ENCODE results near the gene DNTT.
A peak's percentile ranks its signal among the peaks of the same experiment; 100 is the strongest.

The DNTT gene

DNA sequence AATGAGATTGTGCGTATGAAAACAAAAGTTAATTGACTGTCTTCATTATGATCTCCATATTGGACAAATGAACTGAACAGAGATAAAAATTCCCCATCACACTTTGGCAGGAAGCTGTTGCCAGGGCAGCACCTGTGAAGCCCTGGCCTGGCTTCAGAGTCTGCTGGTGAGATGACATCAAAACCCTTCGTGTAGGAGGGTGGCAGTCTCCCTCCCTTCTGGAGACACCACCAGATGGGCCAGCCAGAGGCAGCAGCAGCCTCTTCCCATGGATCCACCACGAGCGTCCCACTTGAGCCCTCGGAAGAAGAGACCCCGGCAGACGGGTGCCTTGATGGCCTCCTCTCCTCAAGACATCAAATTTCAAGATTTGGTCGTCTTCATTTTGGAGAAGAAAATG, at the start of gene DNTT:
TSS of gene DNTT (plus strand) at position 205 of the 400 bp plus-strand sequence. CDS start at position 269, 64 bp downstream.
- no peaks in the 10 kb centered on the region; the same call in 1 of the 2 replicates for H3K27me3 ChIP-seq (ENCODE audit: low read length)
- TF ChIP-seq EZH2phosphoT487 (conservative IDR thresholded peaks at IDR 0.05; ENCODE audit: low read length) (no peak), CTCF (IDR thresholded peaks at IDR 0.05; ENCODE audit: insufficient read depth, low read length, poor library complexity, severe bottlenecking) (no peak)
- no peak within 1 kb of the TSS for H3K9ac ChIP-seq (ENCODE audit: low read length)

DNA sequence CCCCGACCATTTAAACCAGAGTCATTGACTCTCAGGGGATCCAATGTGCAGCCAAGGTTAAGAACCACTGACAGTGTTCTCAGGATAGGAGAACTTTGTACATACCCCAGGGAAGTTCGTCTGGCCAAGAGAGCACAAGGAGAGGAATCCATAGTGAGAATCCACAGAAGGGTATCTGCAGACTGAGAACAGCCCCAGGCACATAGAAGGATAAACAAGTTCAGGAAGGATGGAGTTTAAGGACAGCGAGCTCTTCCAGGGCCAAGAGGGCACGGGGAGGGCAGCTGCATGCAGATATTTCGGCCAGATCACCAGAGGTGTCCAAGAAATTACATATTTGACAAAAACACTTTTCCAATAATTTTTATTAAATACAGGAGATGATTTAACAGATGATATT, 49.3 kb upstream of the DNTT start:
- TF ChIP-seq EZH2phosphoT487 (conservative IDR thresholded peaks at IDR 0.05; ENCODE audit: low read length) (no peak), CTCF (IDR thresholded peaks at IDR 0.05; ENCODE audit: insufficient read depth, low read length, poor library complexity, severe bottlenecking) (no peak)
- H3K36me3 ChIP-seq (ENCODE audit: low read length) = peaks cover 11% of the 10 kb centered on the region
- peaks cover 92% of the 10 kb centered on the region for H3K79me2 ChIP-seq (ENCODE audit: insufficient read depth, low read length)
- H3K4me2 ChIP-seq (ENCODE audit: low read depth, low read length, poor library complexity, severe bottlenecking) = no peak overlapping the region
- no peaks in the 10 kb centered on the region for H3K27me3 ChIP-seq (ENCODE audit: low read length)
- H3K9me2 ChIP-seq (replicated peaks; ENCODE audit: insufficient read depth, low read length) = no peaks in the 10 kb centered on the region
- no peak overlapping the region for H3K4me3 ChIP-seq (ENCODE audit: insufficient read depth, low read length, poor library complexity, severe bottlenecking)
- H4K20me1 ChIP-seq (ENCODE audit: low read depth, low read length) = peaks cover 13% of the 10 kb centered on the region; the same call in 1 of the 2 replicates
- H3K27ac ChIP-seq (ENCODE audit: low read depth, low read length) = no peak overlapping the region
- no peaks in the 10 kb centered on the region for H3K9me3 ChIP-seq (ENCODE audit: insufficient read depth, low read length)
- H3K9ac ChIP-seq (ENCODE audit: low read length) = no peak overlapping the region
- H2AFZ ChIP-seq (ENCODE audit: low read depth, low read length, severe bottlenecking) = no peak overlapping the region
- H3F3A ChIP-seq (ENCODE audit: insufficient read depth) = 0 out of 2 replicates have a peak, but pooled peaks cover 6% of the 10 kb centered on the region

More for the DNA sequence above, at the start of gene DNTT:
- Histone ChIP-seq H3K4me3 (ENCODE audit: insufficient read depth, low read length, poor library complexity, severe bottlenecking) (no peak within 1 kb of the TSS), H3K79me2 (ENCODE audit: insufficient read depth, low read length) (no peaks in the 10 kb centered on the region), H3K36me3 (ENCODE audit: low read length) (no peaks in the 10 kb centered on the region), H3F3A (ENCODE audit: insufficient read depth) (no peaks in the 10 kb centered on the region), H2AFZ (ENCODE audit: low read depth, low read length, severe bottlenecking) (no peak within 1 kb of the TSS), H3K9me2 (replicated peaks; ENCODE audit: insufficient read depth, low read length) (no peaks in the 10 kb centered on the region), H3K9me3 (ENCODE audit: insufficient read depth, low read length) (no peaks in the 10 kb centered on the region), H3K27ac (ENCODE audit: low read depth, low read length) (no peak within 1 kb of the TSS), H4K20me1 (ENCODE audit: low read depth, low read length) (no peaks in the 10 kb centered on the region), H3K4me2 (ENCODE audit: low read depth, low read length, poor library complexity, severe bottlenecking) (no peak within 1 kb of the TSS)

- peaks cover 13% of the 10 kb centered on the region; the same call in 1 of the 2 replicates for H4K20me1 ChIP-seq (ENCODE audit: low read depth, low read length)
- H2AFZ ChIP-seq (ENCODE audit: low read depth, low read length, severe bottlenecking) = no peak overlapping the region
- no peaks in the 10 kb centered on the region for H3K9me2 ChIP-seq (replicated peaks; ENCODE audit: insufficient read depth, low read length)
- peaks cover 92% of the 10 kb centered on the region for H3K79me2 ChIP-seq (ENCODE audit: insufficient read depth, low read length)
- peak overlapping the region; percentile 14; the same call in 1 of the 2 replicates for H3K27ac ChIP-seq (ENCODE audit: low read depth, low read length)
- H3K4me3 ChIP-seq (ENCODE audit: insufficient read depth, low read length, poor library complexity, severe bottlenecking) = no peak overlapping the region
- H3F3A ChIP-seq (ENCODE audit: insufficient read depth) = 0 out of 2 replicates have a peak, but pooled peaks cover 4% of the 10 kb centered on the region
- no peak overlapping the region for H3K4me2 ChIP-seq (ENCODE audit: low read depth, low read length, poor library complexity, severe bottlenecking)
- H3K27me3 ChIP-seq (ENCODE audit: low read length) = no peaks in the 10 kb centered on the region
- H3K9ac ChIP-seq (ENCODE audit: low read length) = no peak overlapping the region
- no peaks in the 10 kb centered on the region for H3K9me3 ChIP-seq (ENCODE audit: insufficient read depth, low read length)
- no peak for TF ChIP-seq CTCF (IDR thresholded peaks at IDR 0.05; ENCODE audit: insufficient read depth, low read length, poor library complexity, severe bottlenecking)
- no peak for TF ChIP-seq EZH2phosphoT487 (conservative IDR thresholded peaks at IDR 0.05; ENCODE audit: low read length)
- peaks cover 11% of the 10 kb centered on the region for H3K36me3 ChIP-seq (ENCODE audit: low read length)
Measured at GRCh38 chr10:96255549-96256333, 48.5 kb upstream of the DNTT start.
